Calu3 (cell line): ENCODE measurements around the gene LAMA1. TPM values are rescaled to one million over a fixed set of nuclear protein-coding genes. Genes with fewer than 3 reads are reported as not detected.

Experiments used
- BruUV-seq: library from RNA; stranded (reverse); fragments of 400-500 nt; replicated peaks from 2 replicates; lab custom pipeline; 2021; lab: Mats Ljungman, UMichigan
- CTCF ChIA-PET: fragments of 300-600 bp; sonication (Branson Sonifier 250); formaldehyde crosslinking; loops from one replicate; lab custom pipeline; 2022; ENCODE audit warnings: antibody characterized with exemption; lab: Charles Lee
- DNase-seq: peaks from one replicate; pipeline ENCODE4 v3.0.0; 2022
- H3K27ac Mint-ChIP-seq: one replicate; pipeline ENCODE4 v1.8.0; 2022; ENCODE audit warnings: mixed read lengths; ENCODE audit not compliant: unreplicated experiment
- H3K27me3 Mint-ChIP-seq: one replicate; pipeline ENCODE4 v1.8.0; 2022; ENCODE audit warnings: mixed read lengths; ENCODE audit not compliant: unreplicated experiment
- H3K36me3 Mint-ChIP-seq: one replicate; pipeline ENCODE4 v1.8.0; 2022; ENCODE audit warnings: mild to moderate bottlenecking, moderate library complexity, mixed read lengths; ENCODE audit not compliant: insufficient read depth, unreplicated experiment
- H3K4me1 Mint-ChIP-seq: one replicate; pipeline ENCODE4 v1.8.0; 2022; ENCODE audit warnings: mild to moderate bottlenecking, low read depth, mixed read lengths; ENCODE audit not compliant: unreplicated experiment
- H3K4me3 Mint-ChIP-seq: one replicate; pipeline ENCODE4 v1.8.0; 2022; ENCODE audit warnings: mild to moderate bottlenecking, low read depth, moderate library complexity, mixed read lengths; ENCODE audit not compliant: unreplicated experiment
- H3K9me3 Mint-ChIP-seq: one replicate; pipeline ENCODE4 v1.8.0; 2022; ENCODE audit warnings: low read depth, mixed read lengths; ENCODE audit not compliant: unreplicated experiment
- CTCF ChIP-seq: fragments of 200-600 bp; IDR thresholded peaks from one replicate; pipeline ENCODE4 v1.8.0; 2022; ENCODE audit warnings: antibody characterized with exemption; ENCODE audit not compliant: unreplicated experiment
- intact Hi-C: fragments of 100-400 bp; cut with micrococcal nuclease; formaldehyde crosslinking; loops from one replicate; pipeline ENCODE4 v1.10.0; 2022; ENCODE audit not compliant: unreplicated experiment
- total RNA-seq: library from RNA; stranded (reverse); gene quantifications from 2 replicates; pipeline ENCODE4 v1.2.3, GENCODE V29; 2022

The LAMA1 gene
- total RNA-seq, 1 experiment from 2014 or later, result not detected

- DNase-seq, result no peak
- intact Hi-C loops, result no loop called here
- TF ChIP-seq CTCF, result no peak
- CTCF ChIA-PET, result no interaction called here
- H3K27me3 Mint-ChIP-seq, result peaks cover 16% of the 10 kb centered on the region
- no peaks in the 10 kb centered on the region for H3K9me3 Mint-ChIP-seq
- H3K4me1 Mint-ChIP-seq, result no peaks in the 10 kb centered on the region
- no peak overlapping the region for H3K27ac Mint-ChIP-seq
- no peak overlapping the region for H3K4me3 Mint-ChIP-seq
- no TSS peak for BruUV-seq
- H3K36me3 Mint-ChIP-seq, result no peaks in the 10 kb centered on the region
Observed at GRCh38 chr18:7105268-7105667, 12.3 kb downstream of the LAMA1 start.

- no TSS peak for BruUV-seq
- CTCF ChIA-PET, result no interaction called here
Observed at GRCh38 chr18:7104649-7105048, 12.9 kb downstream of the LAMA1 start.

GRCh38 chr18:7102131-7102530 lies 15.5 kb downstream of the LAMA1 start:
- no peak for TF ChIP-seq CTCF
- Mint-ChIP-seq H3K4me3 (no peak overlapping the region), H3K36me3 (no peaks in the 10 kb centered on the region), H3K4me1 (no peaks in the 10 kb centered on the region), H3K9me3 (no peaks in the 10 kb centered on the region), H3K27me3 (peaks cover 3% of the 10 kb centered on the region), H3K27ac (no peak overlapping the region)
- intact Hi-C loops, result no loop called here
- CTCF ChIA-PET, result interaction anchor here (0.7 kb wide), 1 partner anchor 101 kb away, joined by 3 read pairs; no protein-coding TSS in a partner anchor
- BruUV-seq, result no TSS peak
- no peak for DNase-seq

More at GRCh38 chr18:7104649-7105048, 12.9 kb downstream of the LAMA1 start:
- Mint-ChIP-seq H3K4me1 (no peaks in the 10 kb centered on the region), H3K9me3 (no peaks in the 10 kb centered on the region), H3K27me3 (peaks cover 9% of the 10 kb centered on the region), H3K4me3 (no peak overlapping the region), H3K27ac (no peak overlapping the region), H3K36me3 (no peaks in the 10 kb centered on the region)
- DNase-seq, result no peak
- TF ChIP-seq CTCF, result no peak
- intact Hi-C loops, result no loop called here

- no TSS peak for BruUV-seq
- CTCF ChIA-PET, result interaction anchor here (0.7 kb wide), 1 partner anchor 14 kb away, joined by 5 read pairs; no protein-coding TSS in a partner anchor
Observed at GRCh38 chr18:7096838-7097237, 20.8 kb downstream of the LAMA1 start.

More at GRCh38 chr18:7096838-7097237, 20.8 kb downstream of the LAMA1 start:
- no peak for TF ChIP-seq CTCF
- H3K4me3 Mint-ChIP-seq, result no peak overlapping the region
- H3K27ac Mint-ChIP-seq, result no peak overlapping the region
- H3K4me1 Mint-ChIP-seq, result no peaks in the 10 kb centered on the region
- intact Hi-C loops, result no loop called here
- H3K9me3 Mint-ChIP-seq, result no peaks in the 10 kb centered on the region
- DNase-seq, result no peak
- H3K27me3 Mint-ChIP-seq, result peaks cover 25% of the 10 kb centered on the region
- no peaks in the 10 kb centered on the region for H3K36me3 Mint-ChIP-seq
